HT-29 (cell line): ENCODE results near the gene RRAS2. TPM values are rescaled to one million over a fixed set of nuclear protein-coding genes. Genes with fewer than 3 reads are reported as not detected.

Experiments used
- DNase-seq: peaks from one replicate; pipeline ENCODE4 v3.0.0-alpha.2; 2015; ENCODE audit warnings: low spot score
- total RNA-seq: library from RNA; depleted of rRNA; stranded (reverse); fragments of >200 nt; shearing (Covaris generic); gene quantifications from 2 replicates; pipeline ENCODE4 v1.2.3, GENCODE V29; 2014

Gene RRAS2
- total RNA-seq, 1 experiment from 2014 or later = 78.3 TPM

GRCh38 chr11:14336507-14337503 lies 22.2 kb downstream of the RRAS2 start:
- DNase-seq = no peak

- DNase-seq = no peak
These were observed 23.3 kb downstream of the RRAS2 start for GRCh38 chr11:14335712-14336111.

- DNase-seq = no peak
These were observed 24.1 kb downstream of the RRAS2 start for GRCh38 chr11:14334893-14335292.

- no peak for DNase-seq
These were observed 24.8 kb downstream of the RRAS2 start for GRCh38 chr11:14334192-14334591.

GRCh38 chr11:14331476-14332136 lies 27.4 kb downstream of the RRAS2 start:
- DNase-seq = no peak

- DNase-seq = no peak
These were observed 28.1 kb downstream of the RRAS2 start for GRCh38 chr11:14330881-14331280.

- DNase-seq = no peak
These were observed 29.3 kb downstream of the RRAS2 start for GRCh38 chr11:14329702-14330101.

GRCh38 chr11:14327116-14327515 lies 31.9 kb downstream of the RRAS2 start:
- DNase-seq = no peak

GRCh38 chr11:14323118-14323676 lies 35.8 kb downstream of the RRAS2 start:
- DNase-seq = no peak

GRCh38 chr11:14322510-14322909 lies 36.5 kb downstream of the RRAS2 start:
- no peak for DNase-seq

GRCh38 chr11:14320020-14320419 lies 39.0 kb downstream of the RRAS2 start:
- no peak for DNase-seq

- DNase-seq = no peak
These were observed 40.4 kb downstream of the RRAS2 start for GRCh38 chr11:14318581-14318981.

- no peak for DNase-seq
These were observed 41.2 kb downstream of the RRAS2 start for GRCh38 chr11:14317659-14318325.

GRCh38 chr11:14315130-14315529 lies 43.9 kb downstream of the RRAS2 start:
- no peak for DNase-seq

GRCh38 chr11:14314127-14314526 lies 44.9 kb downstream of the RRAS2 start:
- DNase-seq = no peak

GRCh38 chr11:14312736-14313438 lies 46.1 kb downstream of the RRAS2 start:
- DNase-seq = no peak

- no peak for DNase-seq
These were observed 48.3 kb downstream of the RRAS2 start for GRCh38 chr11:14310679-14311078.

- DNase-seq = no peak
These were observed 49.4 kb downstream of the RRAS2 start for GRCh38 chr11:14309425-14310192.

GRCh38 chr11:14308897-14309387 lies 50.0 kb downstream of the RRAS2 start:
- DNase-seq = no peak
